Astrocyte (in vitro differentiated cells and primary cell): ENCODE data around the gene IL4I1. TPM values are rescaled to one million over a fixed set of nuclear protein-coding genes. Genes with fewer than 3 reads are reported as not detected.

ENCODE experiments used
- DNase-seq: peaks from one replicate; pipeline ENCODE4 v3.0.0-alpha.2; 2010; ENCODE audit warnings: low read depth
- FAIRE-seq: peaks from 2 replicates; lab custom pipeline; 2011; peaks lifted over from hg19 to GRCh38; lab: Jason Lieb, UNC
- H2AFZ ChIP-seq: 2 replicates; pipeline ENCODE4 v1.6.0; 2012; ENCODE audit warnings: low read depth, low read length, inconsistent platforms
- H3K27ac ChIP-seq: 2 replicates; pipeline ENCODE4 v1.5.1; 2011; ENCODE audit warnings: low read depth, low read length, inconsistent platforms
- H3K27me3 ChIP-seq: 2 replicates; pipeline ENCODE4 v1.6.0; 2011; ENCODE audit warnings: low read length, inconsistent platforms; ENCODE audit not compliant: insufficient read depth
- H3K36me3 ChIP-seq: 2 replicates; pipeline ENCODE4 v1.5.1; 2011; ENCODE audit warnings: low read length, inconsistent platforms; ENCODE audit not compliant: insufficient read depth
- H3K4me1 ChIP-seq: 2 replicates; pipeline ENCODE4 v1.5.1; 2011; ENCODE audit warnings: low read length, inconsistent platforms; ENCODE audit not compliant: insufficient read depth
- H3K4me2 ChIP-seq: 2 replicates; pipeline ENCODE4 v1.6.0; 2012; ENCODE audit warnings: low read length, inconsistent platforms
- H3K4me3 ChIP-seq: 2 replicates; pipeline ENCODE4 v1.5.1; 2011; ENCODE audit warnings: low read depth, mild to moderate bottlenecking, low read length, inconsistent platforms; ENCODE audit not compliant: insufficient read depth
- H3K79me2 ChIP-seq: 2 replicates; pipeline ENCODE4 v1.6.0; 2012; ENCODE audit warnings: mild to moderate bottlenecking, low read length, inconsistent platforms; ENCODE audit not compliant: insufficient read depth
- H3K9ac ChIP-seq: 2 replicates; pipeline ENCODE4 v1.6.0; 2012; ENCODE audit warnings: mild to moderate bottlenecking, low read length, inconsistent platforms
- H3K9me3 ChIP-seq: 2 replicates; pipeline ENCODE4 v1.5.1; 2012; ENCODE audit warnings: low read depth, mild to moderate bottlenecking, low read length, inconsistent platforms; ENCODE audit not compliant: insufficient read depth
- H4K20me1 ChIP-seq: 2 replicates; pipeline ENCODE4 v1.6.0; 2012; ENCODE audit warnings: low read length, inconsistent platforms; ENCODE audit not compliant: insufficient read depth
- H3K27ac Mint-ChIP-seq: one replicate; pipeline ENCODE4 v1.8.0; 2021; ENCODE audit warnings: mild to moderate bottlenecking, mixed read lengths; ENCODE audit not compliant: unreplicated experiment
- H3K27me3 Mint-ChIP-seq: one replicate; pipeline ENCODE4 v1.8.0; 2021; ENCODE audit warnings: low read depth, mixed read lengths; ENCODE audit not compliant: unreplicated experiment
- H3K36me3 Mint-ChIP-seq: one replicate; pipeline ENCODE4 v1.8.0; 2021; ENCODE audit warnings: low read depth, mixed read lengths; ENCODE audit not compliant: unreplicated experiment
- H3K4me1 Mint-ChIP-seq: one replicate; pipeline ENCODE4 v1.8.0; 2021; ENCODE audit warnings: low read depth, mixed read lengths; ENCODE audit not compliant: unreplicated experiment
- H3K4me3 Mint-ChIP-seq: one replicate; pipeline ENCODE4 v1.8.0; 2021; ENCODE audit warnings: mild to moderate bottlenecking, moderate library complexity, mixed read lengths; ENCODE audit not compliant: unreplicated experiment
- H3K9me3 Mint-ChIP-seq: one replicate; pipeline ENCODE4 v1.8.0; 2021; ENCODE audit warnings: mild to moderate bottlenecking, mixed read lengths; ENCODE audit not compliant: unreplicated experiment
- EZH2 ChIP-seq: IDR thresholded peaks from 2 replicates; pipeline ENCODE4 v1.6.1; 2012; ENCODE audit warnings: mild to moderate bottlenecking, low read length, inconsistent platforms; ENCODE audit not compliant: insufficient read depth
- total RNA-seq: library from RNA; stranded (reverse); gene quantifications from 2 replicates; pipeline ENCODE4 v1.2.1, GENCODE V29; 2021
- TF ChIP-seq, protein P1 (sequence below): IDR thresholded peaks from 2 replicates; pipeline ENCODE4 v1.5.1; 2011; ENCODE audit warnings: low read depth, mild to moderate bottlenecking, inconsistent platforms, low read length, moderate library complexity; ENCODE audit not compliant: insufficient read depth

IL4I1 gene
- total RNA-seq, 1 donor from 2014 or later: 0.27 TPM

DNA sequence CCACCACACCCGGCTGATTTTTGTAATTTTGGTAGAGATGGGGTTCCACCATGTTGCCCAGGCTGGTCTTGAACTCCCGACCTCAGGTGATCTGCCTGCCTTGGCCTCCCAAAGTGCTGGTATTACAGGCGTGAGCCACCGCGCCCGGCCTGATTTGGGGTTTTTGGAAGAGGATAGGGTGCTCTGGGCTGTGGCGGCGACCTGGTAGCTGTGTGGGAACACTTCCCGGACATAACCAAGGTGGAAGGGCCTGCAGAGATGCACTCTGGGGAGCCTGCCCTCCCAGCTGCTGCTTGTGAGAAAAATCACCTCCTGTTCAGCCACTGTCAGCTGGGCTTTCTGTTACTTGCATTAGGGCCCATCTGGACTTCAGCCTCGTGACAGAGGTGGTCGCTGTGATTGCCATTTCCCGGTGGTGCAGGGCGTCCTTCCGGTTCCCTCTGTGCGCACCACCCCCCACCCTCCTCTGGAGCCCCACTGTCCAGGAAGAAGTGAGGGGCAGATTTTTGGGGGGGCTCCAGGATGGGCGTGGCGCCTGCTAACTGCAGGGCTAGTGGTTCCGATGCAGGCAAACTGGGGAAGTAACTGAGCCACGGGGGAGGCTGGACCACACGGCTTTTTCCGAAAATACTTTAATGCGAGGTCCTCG lies 7.5 kb downstream of the IL4I1 start:
- DNase-seq: no peak

DNA sequence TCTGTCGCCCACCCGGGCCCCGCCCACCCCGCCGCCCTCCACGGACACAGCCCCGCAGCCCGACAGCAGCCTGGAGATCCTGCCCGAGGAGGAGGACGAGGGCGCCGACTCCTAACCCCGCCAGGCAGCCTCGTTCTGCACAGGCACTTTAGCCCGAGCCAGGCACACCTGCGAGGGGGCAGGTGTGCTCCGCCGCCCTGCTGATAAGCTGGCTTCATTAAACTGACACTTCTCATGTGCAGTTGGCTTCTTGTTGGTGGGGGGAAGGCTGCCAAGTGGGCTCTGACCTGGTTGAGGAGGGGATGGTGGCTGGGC lies 8.2 kb downstream of the IL4I1 start:
- Mint-ChIP-seq H3K27ac (no peak overlapping the region), H3K4me3 (no peak overlapping the region), H3K9me3 (no peaks in the 10 kb centered on the region), H3K4me1 (no peaks in the 10 kb centered on the region), H3K27me3 (peaks cover 24% of the 10 kb centered on the region), H3K36me3 (peaks cover 11% of the 10 kb centered on the region)
- H3K4me3 ChIP-seq: no peak overlapping the region
- no peak overlapping the region for H3K4me2 ChIP-seq
- no peak overlapping the region for H3K27ac ChIP-seq
- DNase-seq (no peak), FAIRE-seq (no peak)
- H2AFZ ChIP-seq: no peak overlapping the region
- H3K36me3 ChIP-seq: peaks cover 3% of the 10 kb centered on the region
- peaks cover 3% of the 10 kb centered on the region for H3K4me1 ChIP-seq
- peaks cover 7% of the 10 kb centered on the region for H3K9me3 ChIP-seq
- H3K79me2 ChIP-seq: no peaks in the 10 kb centered on the region
- TF ChIP-seq, protein P1, sequence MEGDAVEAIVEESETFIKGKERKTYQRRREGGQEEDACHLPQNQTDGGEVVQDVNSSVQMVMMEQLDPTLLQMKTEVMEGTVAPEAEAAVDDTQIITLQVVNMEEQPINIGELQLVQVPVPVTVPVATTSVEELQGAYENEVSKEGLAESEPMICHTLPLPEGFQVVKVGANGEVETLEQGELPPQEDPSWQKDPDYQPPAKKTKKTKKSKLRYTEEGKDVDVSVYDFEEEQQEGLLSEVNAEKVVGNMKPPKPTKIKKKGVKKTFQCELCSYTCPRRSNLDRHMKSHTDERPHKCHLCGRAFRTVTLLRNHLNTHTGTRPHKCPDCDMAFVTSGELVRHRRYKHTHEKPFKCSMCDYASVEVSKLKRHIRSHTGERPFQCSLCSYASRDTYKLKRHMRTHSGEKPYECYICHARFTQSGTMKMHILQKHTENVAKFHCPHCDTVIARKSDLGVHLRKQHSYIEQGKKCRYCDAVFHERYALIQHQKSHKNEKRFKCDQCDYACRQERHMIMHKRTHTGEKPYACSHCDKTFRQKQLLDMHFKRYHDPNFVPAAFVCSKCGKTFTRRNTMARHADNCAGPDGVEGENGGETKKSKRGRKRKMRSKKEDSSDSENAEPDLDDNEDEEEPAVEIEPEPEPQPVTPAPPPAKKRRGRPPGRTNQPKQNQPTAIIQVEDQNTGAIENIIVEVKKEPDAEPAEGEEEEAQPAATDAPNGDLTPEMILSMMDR: no peak
- TF ChIP-seq EZH2: no peak
- H3K27me3 ChIP-seq: no peaks in the 10 kb centered on the region
- H3K9ac ChIP-seq: no peak overlapping the region
- no peaks in the 10 kb centered on the region for H4K20me1 ChIP-seq

More for the DNA sequence above, 7.5 kb downstream of the IL4I1 start:
- Mint-ChIP-seq H3K4me3 (no peak overlapping the region), H3K36me3 (peaks cover 6% of the 10 kb centered on the region), H3K4me1 (no peaks in the 10 kb centered on the region), H3K9me3 (no peaks in the 10 kb centered on the region), H3K27ac (no peak overlapping the region), H3K27me3 (peaks cover 26% of the 10 kb centered on the region)
- Histone ChIP-seq H3K9ac (no peak overlapping the region), H3K27me3 (no peaks in the 10 kb centered on the region), H3K9me3 (peaks cover 7% of the 10 kb centered on the region), H3K4me1 (peaks cover 3% of the 10 kb centered on the region), H3K4me3 (no peak overlapping the region), H2AFZ (no peak overlapping the region), H3K36me3 (no peaks in the 10 kb centered on the region), H3K4me2 (no peak overlapping the region), H3K79me2 (no peaks in the 10 kb centered on the region), H4K20me1 (no peaks in the 10 kb centered on the region), H3K27ac (no peak overlapping the region)
- TF ChIP-seq, protein P1: no peak
- TF ChIP-seq EZH2: no peak
- no peak for FAIRE-seq
